ENCODE data around the gene ZNF609.

- TF ChIP-seq YY1 (IDR thresholded peaks at IDR 0.05; ENCODE audit: insufficient read depth, insufficient read length) (no peak), ZNF274 (IDR thresholded peaks at IDR 0.05; ENCODE audit: low read depth, low read length) (no peak)
Observed at GRCh38 chr15:64618540-64618939, 158.2 kb downstream of the ZNF609 start.
